A172 (cell line): Measurements from ENCODE around the gene ZNF708. TPM values are rescaled to one million over a fixed set of nuclear protein-coding genes. Genes with fewer than 3 reads are reported as not detected.
A peak's percentile ranks its signal among the peaks of the same experiment; 100 is the strongest.
"Not testable (repeated sequence)": the region's sequence is repeated elsewhere in the genome, so short reads cannot be mapped to it uniquely, and the experiment has no call there.

Experiments
- DNase-seq: peaks from one replicate; pipeline ENCODE4 v3.0.0-alpha.2; 2015; ENCODE audit warnings: low spot score
- total RNA-seq: library from RNA; depleted of rRNA; stranded (reverse); fragments of >200 nt; shearing (Covaris generic); gene quantifications from 2 replicates; pipeline ENCODE4 v1.2.3, GENCODE V29; 2014; rRNA removed

Gene ZNF708
- total RNA-seq: 4.2 and 10.6 TPM in 2 replicates

DNA sequence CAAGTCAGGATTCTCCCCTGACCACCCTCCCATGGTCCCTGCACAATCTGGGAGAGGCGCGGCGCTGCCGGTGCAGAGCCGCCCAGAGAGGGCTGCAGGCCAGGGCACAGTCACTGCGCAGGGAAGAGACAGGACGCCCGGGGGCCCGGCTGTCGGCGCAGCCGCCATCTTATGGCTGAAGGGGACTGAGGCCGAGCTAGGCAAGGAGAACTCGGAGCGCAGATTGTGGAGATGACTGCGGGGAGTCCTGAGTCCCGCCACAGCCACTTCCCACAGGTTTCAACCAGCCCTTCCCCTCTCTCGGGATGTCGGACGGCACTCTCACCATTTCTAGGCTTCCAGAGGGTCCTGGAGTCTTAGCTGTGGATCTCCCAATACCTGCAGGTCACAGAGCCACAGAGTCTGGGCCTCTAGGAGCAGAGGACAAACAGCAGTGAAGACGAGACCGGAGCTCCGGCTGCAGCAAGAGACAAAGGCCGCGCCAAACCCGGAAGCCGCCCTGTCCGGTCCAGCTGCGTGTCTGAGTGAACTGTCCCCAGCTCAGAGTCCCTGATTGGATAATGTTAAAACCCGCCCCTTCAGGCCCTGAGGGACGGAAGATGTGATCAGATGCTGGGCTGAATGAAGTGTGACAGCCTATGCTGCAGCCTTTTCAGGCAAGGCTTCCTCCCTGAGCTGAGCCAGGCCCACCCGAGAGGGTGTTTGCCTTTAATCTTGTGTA, at the start of gene ZNF708:
Gene ZNF708 (minus strand): TSS at position 526 of the 721 bp plus-strand sequence. CDS start 198 bp downstream, at position 328.
- DNase-seq: peak; percentile 95

GRCh38 chr19:21362291-21362690, 33.1 kb upstream of the ZNF708 start:
- DNase-seq: no peak

DNA sequence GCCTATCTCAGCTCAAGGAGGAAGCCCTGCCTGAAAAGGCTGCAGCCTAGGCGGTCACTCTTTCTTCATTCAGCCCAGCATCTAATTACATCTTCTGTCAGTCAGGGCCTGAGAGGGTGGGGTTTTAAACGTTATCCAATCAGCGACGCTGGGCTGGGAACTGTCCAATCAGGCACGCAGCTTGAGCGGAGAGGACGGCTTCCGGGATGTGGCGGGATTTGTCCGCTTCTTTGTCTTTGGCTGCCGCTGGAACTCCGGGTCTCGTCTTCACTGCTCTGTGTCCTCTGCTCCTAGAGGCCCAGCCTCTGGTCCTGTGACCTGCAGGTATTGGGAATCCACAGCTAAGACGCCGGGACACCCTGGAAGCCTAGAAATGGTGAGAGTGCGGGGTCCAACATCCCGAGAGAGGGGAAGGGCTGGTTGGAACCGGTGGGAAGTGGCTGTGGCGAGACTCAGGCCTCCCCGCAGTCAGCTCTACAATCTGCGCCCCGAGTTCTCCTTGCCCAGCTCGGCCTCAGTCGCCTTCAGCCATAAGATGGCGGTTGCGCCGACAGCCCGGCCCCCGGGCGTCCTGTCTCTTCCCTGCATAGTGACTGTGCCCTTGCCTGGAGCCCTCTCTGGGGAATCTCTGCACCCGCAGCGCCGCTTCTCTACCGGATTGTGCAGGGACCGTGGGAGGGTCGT, 29.7 kb upstream of the ZNF708 start, which contains the start of gene ZNF738:
Gene ZNF738 (plus strand): TSS at position 233 of the 684 bp plus-strand sequence. CDS start 141 bp downstream, at position 374.
- peak; percentile 89 for DNase-seq

GRCh38 chr19:21352830-21353229, 23.6 kb upstream of the ZNF708 start:
- no peak for DNase-seq

DNA sequence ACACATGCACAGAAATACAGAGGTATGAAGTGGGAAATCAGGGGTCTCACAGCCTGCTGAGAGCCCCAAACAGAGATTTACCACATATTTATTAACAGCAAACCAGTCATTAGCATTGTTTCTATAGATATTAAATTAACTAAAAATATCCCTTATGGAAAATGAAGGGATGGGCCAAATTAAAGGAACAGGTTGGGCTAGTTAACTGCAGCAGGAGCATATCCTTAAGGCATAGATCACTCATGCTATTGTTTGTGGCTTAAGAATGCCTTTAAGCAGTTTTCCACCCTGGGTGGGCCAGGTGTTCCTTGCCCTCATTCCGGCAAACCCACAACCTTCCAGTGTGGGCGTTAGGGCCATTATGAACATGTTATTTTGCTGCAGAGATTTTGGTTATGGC, 15.6 kb upstream of the ZNF708 start:
- not testable (repeated sequence) for DNase-seq

DNA sequence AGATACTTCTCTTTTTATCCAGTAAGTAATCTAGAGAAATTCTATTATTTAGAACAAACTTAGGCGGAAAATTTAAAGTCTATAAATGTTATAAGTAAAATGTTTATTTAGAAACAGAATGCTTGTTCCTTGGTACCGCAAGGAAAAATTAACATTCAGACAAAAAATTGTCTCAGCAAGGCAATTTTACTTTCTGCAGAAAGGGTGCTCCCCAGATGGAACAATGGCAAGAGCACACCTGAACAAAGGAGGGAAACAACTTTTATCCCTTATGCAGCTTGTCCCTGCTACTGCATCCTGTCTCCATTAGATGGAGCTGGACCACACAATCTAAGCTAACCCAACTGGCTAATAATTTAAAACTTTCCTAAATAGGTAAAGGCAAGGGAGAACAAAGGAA, 6.5 kb upstream of the ZNF708 start:
- DNase-seq: no peak

- DNase-seq: no peak
Observed at GRCh38 chr19:21328406-21328805, 804 bp downstream of the ZNF708 start.

- DNase-seq: no peak
Observed at GRCh38 chr19:21326169-21326568, 3.0 kb downstream of the ZNF708 start.

- no peak for DNase-seq
Observed at GRCh38 chr19:21323000-21323399, 6.2 kb downstream of the ZNF708 start.

DNA sequence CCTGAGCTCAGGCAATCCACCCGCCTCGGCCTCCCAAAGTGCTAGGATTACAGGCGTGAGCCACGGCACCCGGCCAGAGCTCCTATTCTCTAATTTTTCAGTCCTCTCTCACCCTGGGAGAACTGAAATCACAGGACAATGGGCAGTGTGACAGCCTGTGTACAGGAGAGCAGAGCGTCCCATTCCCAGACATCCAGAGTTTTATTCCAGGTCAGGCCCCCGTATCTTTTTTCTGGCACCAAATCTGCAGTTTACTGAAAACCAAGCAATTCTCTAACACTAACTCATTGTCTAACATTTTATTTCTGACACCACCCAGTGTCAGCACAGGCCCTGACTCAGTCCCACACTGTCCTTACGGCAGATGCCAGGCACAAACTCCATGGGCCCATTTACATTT, 6.7 kb downstream of the ZNF708 start:
- no peak for DNase-seq

DNA sequence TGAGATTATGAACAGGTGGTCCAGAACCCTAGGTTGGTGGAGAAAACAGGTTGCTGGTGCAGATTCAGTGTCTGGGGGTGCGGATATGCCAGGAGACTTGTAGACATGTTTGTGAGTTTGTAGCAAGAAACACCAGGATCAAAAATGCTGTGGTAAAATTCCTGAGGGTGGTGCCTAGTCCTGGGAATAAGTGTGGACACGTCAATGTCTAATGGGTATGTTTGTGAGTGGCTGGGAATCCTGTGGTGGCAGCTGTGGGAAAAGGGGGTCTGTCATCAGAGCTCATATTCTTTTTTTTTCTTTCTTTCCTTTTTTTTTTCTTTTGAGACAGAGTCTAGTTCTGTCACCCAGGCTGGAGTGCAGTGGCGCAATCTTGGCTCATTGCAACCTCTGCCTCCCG, 7.2 kb downstream of the ZNF708 start:
- peak; percentile 45 for DNase-seq

DNA sequence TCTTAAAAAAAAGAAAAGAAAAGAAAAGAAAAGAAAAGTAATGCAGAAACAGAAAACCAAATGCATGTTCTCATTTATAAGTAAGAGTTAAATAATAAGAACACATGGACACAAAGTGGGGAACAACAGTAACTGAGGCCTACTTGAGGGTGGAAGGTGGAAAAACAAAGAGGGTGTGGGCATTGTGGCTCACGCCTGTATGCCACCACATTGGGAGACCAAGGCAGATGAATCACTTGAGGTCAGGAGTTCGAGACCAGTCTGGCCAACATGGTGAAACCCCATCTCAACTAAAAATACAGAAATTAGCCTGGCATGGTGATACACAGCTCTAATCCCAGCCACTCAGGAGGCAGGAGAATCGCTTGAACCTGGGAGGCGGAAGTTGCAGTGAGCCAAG, 8.1 kb downstream of the ZNF708 start:
- DNase-seq: no peak

DNA sequence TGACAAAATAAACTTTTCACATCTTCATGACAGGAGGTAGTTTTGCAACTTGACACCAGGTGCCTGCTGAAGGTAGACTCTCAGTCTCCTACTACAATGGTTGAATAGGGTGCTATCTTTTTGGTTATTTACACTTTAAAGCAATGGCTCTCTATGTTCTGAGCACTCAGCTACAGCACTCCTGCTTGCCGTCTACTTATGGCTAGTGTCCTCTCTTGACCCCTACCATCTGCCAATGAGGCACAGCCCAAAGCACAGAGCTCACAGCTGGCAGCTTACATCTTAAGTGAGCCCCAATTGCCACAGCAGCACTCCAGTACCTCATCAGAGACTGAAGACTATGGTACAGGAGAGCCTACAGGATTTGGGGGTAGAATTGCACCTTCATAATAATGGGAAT, 11.4 kb downstream of the ZNF708 start:
- no peak for DNase-seq

GRCh38 chr19:21314676-21315075, 14.5 kb downstream of the ZNF708 start:
- DNase-seq: no peak

GRCh38 chr19:21312807-21313206, 16.4 kb downstream of the ZNF708 start:
- DNase-seq: not testable (repeated sequence)

DNA sequence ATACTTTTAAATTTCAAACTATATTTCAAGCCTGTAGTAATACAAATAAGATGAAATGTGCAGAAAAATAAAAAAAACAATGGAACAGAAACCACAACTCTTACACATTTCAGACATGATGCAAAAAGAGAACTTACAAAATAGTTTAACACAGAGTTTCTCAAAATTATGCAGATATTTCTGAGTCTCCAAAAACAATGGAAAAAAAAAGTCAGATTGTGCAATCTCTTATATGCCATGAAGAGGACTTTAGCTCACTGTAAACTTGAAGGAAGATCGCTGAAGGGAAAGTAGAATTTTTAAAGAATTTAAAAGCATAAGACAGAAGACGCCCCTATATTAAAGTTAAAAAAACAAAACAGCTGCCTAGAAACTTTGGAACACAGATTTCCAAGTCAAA, 20.4 kb downstream of the ZNF708 start:
- no peak for DNase-seq

GRCh38 chr19:21306881-21307479, 22.2 kb downstream of the ZNF708 start:
- not testable (repeated sequence) for DNase-seq

- DNase-seq: not testable (repeated sequence)
Observed at GRCh38 chr19:21293768-21294167, 35.4 kb downstream of the ZNF708 start.

GRCh38 chr19:21269813-21270212, 59.4 kb downstream of the ZNF708 start:
- DNase-seq: no peak

- no peak for DNase-seq
Observed at GRCh38 chr19:21264891-21265290, 64.3 kb downstream of the ZNF708 start.

GRCh38 chr19:21264416-21264815, 64.8 kb downstream of the ZNF708 start:
- no peak for DNase-seq

DNA sequence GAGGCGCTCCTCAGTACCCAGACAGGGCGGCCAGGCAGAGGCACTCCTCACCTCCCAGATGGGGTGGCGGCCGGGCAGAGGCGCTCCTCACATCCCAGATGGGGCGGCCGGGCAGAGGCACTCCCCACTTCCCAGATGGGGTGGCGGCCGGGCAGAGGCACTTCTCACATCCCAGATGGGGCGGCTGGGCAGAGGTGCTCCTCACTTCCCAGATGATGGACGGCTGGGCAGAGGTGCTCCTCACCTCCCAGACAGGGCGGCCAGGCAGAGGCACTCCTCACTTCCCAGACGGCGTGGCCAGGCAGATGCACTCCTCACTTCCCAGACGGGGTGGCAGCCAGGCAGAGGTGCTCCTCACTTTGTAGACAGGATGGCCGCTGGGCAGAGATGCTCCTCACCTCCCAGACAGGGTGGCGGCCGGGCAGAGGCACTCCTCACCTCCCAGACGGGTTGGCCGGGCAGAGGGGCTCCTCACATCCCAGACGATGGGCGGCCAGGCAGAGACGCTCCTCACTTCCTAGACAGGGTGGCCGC, 68.3 kb downstream of the ZNF708 start:
- not testable (repeated sequence) for DNase-seq
